ENCODE measurements around the gene TMEM134.
"Not testable (repeated sequence)": the region's sequence is repeated elsewhere in the genome, so short reads cannot be mapped to it uniquely, and the experiment has no call there.

TMEM134 gene

DNA sequence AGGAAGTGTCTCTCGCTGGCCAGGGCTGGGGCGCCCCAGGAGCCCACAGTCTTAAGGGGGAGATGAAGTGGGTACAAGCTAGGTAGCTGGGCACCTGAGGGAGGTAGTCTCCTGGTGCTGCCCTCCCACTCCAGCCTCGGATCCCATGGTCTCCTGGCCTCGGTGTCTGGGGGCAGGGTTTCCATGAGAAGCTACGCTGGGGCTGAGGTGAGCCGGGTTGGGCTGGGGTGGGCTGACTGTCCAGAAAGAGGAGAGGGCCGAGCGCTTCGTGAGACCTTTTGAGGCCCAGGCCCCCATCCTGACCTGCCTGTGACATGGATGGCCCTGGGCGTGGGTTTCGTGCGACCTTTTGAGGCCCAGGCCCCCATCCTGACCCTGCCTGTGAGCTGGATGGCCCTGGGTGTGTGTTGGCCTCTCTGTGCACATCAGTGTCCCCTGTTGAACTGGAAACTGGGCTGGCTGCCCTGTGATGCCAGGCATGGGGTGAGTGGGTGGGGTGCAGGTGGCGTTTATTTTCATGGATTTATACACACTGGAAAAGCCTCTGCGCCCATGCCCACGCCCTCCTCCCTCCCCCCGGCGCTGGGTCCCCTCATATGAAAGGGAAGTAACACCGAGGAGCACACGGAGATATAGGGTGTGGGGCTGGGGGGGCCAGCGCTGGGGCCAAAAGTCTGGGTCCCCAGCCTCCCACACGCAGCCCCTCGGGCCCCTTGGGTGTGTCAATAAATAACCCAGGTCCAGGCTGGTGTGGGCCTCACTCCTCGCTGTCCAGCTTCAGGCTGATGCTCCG lies 22.4 kb upstream of the TMEM134 start:
- TF ChIP-seq CTCF (IDR thresholded peaks at IDR 0.05; ENCODE audit: borderline replicate concordance, control extremely low read depth, extremely low read depth, insufficient read depth, missing control alignments), result no peak
- in situ Hi-C loops (cut with MboI; ENCODE audit: low sequenced_read_pairs, unreplicated experiment), result no loop called here
- no peak for DNase-seq (ENCODE audit: low spot score)

- no peak for DNase-seq (ENCODE audit: low spot score)
- no peak for TF ChIP-seq CTCF (IDR thresholded peaks at IDR 0.05; ENCODE audit: borderline replicate concordance, control extremely low read depth, extremely low read depth, insufficient read depth, missing control alignments)
- in situ Hi-C loops (cut with MboI; ENCODE audit: low sequenced_read_pairs, unreplicated experiment), result no loop called here
These were observed 21.6 kb upstream of the TMEM134 start for GRCh38 chr11:67490727-67491065.

- DNase-seq (ENCODE audit: low spot score), result no peak
- TF ChIP-seq CTCF (IDR thresholded peaks at IDR 0.05; ENCODE audit: borderline replicate concordance, control extremely low read depth, extremely low read depth, insufficient read depth, missing control alignments), result no peak
- in situ Hi-C loops (cut with MboI; ENCODE audit: low sequenced_read_pairs, unreplicated experiment), result no loop called here
These were observed 21.1 kb upstream of the TMEM134 start for GRCh38 chr11:67489885-67490726.

- TF ChIP-seq CTCF (IDR thresholded peaks at IDR 0.05; ENCODE audit: borderline replicate concordance, control extremely low read depth, extremely low read depth, insufficient read depth, missing control alignments), result no peak
- DNase-seq (ENCODE audit: low spot score), result no peak
- in situ Hi-C loops (cut with MboI; ENCODE audit: low sequenced_read_pairs, unreplicated experiment), result no loop called here
These were observed 20.3 kb upstream of the TMEM134 start for GRCh38 chr11:67489203-67489884.

DNA sequence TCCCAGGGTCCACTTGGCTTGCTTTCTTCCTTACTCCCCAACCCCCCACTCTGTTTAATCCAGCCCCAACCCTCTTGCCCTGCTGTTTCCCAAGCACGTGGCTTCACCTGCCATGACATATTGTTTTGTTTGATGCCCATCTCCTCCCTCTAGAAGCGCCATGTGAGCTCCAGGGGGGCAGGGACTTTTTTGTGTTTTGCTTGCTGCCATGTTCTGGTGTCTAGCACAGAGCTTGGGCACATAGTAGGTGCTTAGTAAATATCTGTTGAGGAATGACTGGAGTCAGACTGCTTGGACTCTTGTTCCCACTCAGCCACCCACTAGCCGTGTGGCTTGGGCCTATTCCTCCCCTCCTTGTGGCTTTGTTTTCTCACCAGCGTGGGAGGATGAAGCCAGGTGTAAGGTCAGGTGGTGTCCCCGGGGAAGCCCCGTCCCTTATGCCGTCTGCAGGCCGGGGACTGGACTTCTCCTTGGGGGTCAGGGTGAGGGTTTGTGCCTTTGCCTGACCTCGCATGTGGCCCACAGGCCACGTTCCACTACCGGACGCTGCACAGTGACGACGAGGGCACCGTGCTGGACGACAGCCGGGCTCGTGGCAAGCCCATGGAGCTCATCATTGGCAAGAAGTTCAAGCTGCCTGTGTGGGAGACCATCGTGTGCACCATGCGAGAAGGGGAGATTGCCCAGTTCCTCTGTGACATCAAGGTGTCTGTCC lies 17.6 kb upstream of the TMEM134 start:
- DNase-seq (ENCODE audit: low spot score), result peak; percentile 85
- TF ChIP-seq CTCF (IDR thresholded peaks at IDR 0.05; ENCODE audit: borderline replicate concordance, control extremely low read depth, extremely low read depth, insufficient read depth, missing control alignments), result no peak
- in situ Hi-C loops (cut with MboI; ENCODE audit: low sequenced_read_pairs, unreplicated experiment), result no loop called here

GRCh38 chr11:67485873-67486361 lies 16.9 kb upstream of the TMEM134 start:
- peak; percentile 67 for DNase-seq (ENCODE audit: low spot score)
- in situ Hi-C loops (cut with MboI; ENCODE audit: low sequenced_read_pairs, unreplicated experiment), result not testable (repeated sequence)

Measured in GM13976 (cell line).